GM18508 (cell line): ENCODE data around the gene TUBB3.
"Not testable (repeated sequence)": the region's sequence is repeated elsewhere in the genome, so short reads cannot be mapped to it uniquely, and the experiment has no call there.

Experiments used
- ATAC-seq: cut with Tn5 transposase; IDR thresholded peaks from one replicate; pipeline ENCODE4 v1.9.1; 2021; ENCODE audit warnings: moderate number of reproducible peaks; ENCODE audit not compliant: insufficient read depth, unreplicated experiment

The TUBB3 gene

GRCh38 chr16:89915303-89916232, 7.6 kb upstream of the TUBB3 start:
- ATAC-seq: no peak

GRCh38 chr16:89917773-89918452, 5.2 kb upstream of the TUBB3 start:
- ATAC-seq: no peak

- ATAC-seq: no peak
Observed at GRCh38 chr16:89918453-89919347, 4.4 kb upstream of the TUBB3 start, which contains the start of gene MC1R. Gene MC1R, plus strand, starts transcription at chr16:89918862. Its CDS starts 397 bp downstream, at chr16:89919259.

GRCh38 chr16:89919535-89920406, 3.4 kb upstream of the TUBB3 start:
- ATAC-seq: no peak

- ATAC-seq: no peak
Observed at GRCh38 chr16:89920723-89921122, 2.4 kb upstream of the TUBB3 start.

- ATAC-seq: no peak
Observed at GRCh38 chr16:89921131-89921701, 1.9 kb upstream of the TUBB3 start.

- no peak for ATAC-seq
Observed at GRCh38 chr16:89921702-89922476, 1.3 kb upstream of the TUBB3 start.

GRCh38 chr16:89922477-89922883, 662 bp upstream of the TUBB3 start:
- no peak for ATAC-seq

- no peak for ATAC-seq
Observed at GRCh38 chr16:89923640-89924296, 626 bp downstream of the TUBB3 start.

GRCh38 chr16:89924297-89924924, 1.3 kb downstream of the TUBB3 start:
- no peak for ATAC-seq

GRCh38 chr16:89924925-89925307, 1.8 kb downstream of the TUBB3 start:
- ATAC-seq: no peak

GRCh38 chr16:89925596-89926079, 2.5 kb downstream of the TUBB3 start:
- ATAC-seq: no peak

GRCh38 chr16:89931305-89931896, 8.3 kb downstream of the TUBB3 start:
- ATAC-seq: no peak

- ATAC-seq: no peak
Observed at GRCh38 chr16:89931964-89932363, 8.8 kb downstream of the TUBB3 start.

GRCh38 chr16:89934019-89934418, 10.9 kb downstream of the TUBB3 start:
- not testable (repeated sequence) for ATAC-seq

GRCh38 chr16:89934611-89935553, 11.7 kb downstream of the TUBB3 start:
- no peak for ATAC-seq
